GM13977 (cell line): ENCODE data around the gene TPRX1.
A peak's percentile ranks its signal among the peaks of the same experiment; 100 is the strongest.
"Not testable (repeated sequence)": the region's sequence is repeated elsewhere in the genome, so short reads cannot be mapped to it uniquely, and the experiment has no call there.

Experiments
- DNase-seq: peaks from one replicate; pipeline ENCODE4 v3.0.0; 2012; ENCODE audit warnings: low spot score
- in situ Hi-C: fragments of 300-500 bp; cut with MboI; formaldehyde crosslinking; loops from one replicate; pipeline ENCODE4 v1.12.0; 2022; ENCODE audit warnings: low sequenced_read_pairs, low pct_unique_long_range_greater_than_20kb, mixed read lengths, inconsistent platforms; ENCODE audit not compliant: unreplicated experiment
- TF ChIP-seq, protein P1 (sequence below): IDR thresholded peaks from 2 replicates; pipeline ENCODE4 v1.5.1; 2012; ENCODE audit warnings: mild to moderate bottlenecking, control low read depth; ENCODE audit not compliant: insufficient read depth; ENCODE audit errors: extremely low read depth, missing control alignments

TPRX1 gene, protein sequence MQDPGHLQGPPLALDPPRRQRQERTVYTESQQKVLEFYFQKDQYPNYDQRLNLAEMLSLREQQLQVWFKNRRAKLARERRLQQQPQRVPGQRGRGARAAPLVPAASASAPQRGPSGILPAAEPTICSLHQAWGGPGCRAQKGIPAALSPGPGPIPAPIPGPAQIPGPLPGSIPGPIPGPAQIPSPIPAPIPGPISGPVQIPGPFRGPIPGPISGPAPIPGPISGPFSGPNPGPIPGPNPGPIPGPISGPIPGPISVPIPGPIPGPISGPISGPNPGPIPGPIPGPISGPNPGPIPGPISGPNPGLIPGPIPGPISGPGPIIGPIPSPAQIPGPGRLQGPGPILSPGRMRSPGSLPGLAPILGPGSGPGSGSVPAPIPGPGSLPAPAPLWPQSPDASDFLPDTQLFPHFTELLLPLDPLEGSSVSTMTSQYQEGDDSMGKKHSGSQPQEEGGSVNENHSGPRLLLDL

DNA sequence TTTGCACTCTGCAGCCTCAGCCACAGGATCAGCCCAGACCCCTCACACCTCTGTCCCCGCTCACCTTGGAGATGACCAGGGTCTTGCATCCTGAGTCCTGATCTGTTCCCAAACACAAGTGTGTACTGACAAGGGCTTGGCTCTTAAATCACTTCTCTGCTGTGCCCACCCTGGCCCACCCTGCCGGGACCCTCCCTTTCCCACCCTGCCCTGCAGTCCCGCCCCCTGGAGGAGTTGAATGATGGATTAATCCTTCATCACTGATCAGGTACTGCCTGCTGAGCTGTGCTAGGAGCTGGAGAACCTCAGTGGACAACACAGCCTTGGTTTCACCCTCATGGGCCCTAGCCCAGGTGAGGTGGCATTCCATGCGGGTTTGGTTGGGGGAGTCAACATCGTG, at the start of gene TPRX1:
Gene TPRX1 (minus strand): TSS at position 101 of the 400 bp plus-strand sequence. CDS start 12 bp downstream, at position 89.
- DNase-seq, in situ Hi-C loops: not testable (repeated sequence)

DNA sequence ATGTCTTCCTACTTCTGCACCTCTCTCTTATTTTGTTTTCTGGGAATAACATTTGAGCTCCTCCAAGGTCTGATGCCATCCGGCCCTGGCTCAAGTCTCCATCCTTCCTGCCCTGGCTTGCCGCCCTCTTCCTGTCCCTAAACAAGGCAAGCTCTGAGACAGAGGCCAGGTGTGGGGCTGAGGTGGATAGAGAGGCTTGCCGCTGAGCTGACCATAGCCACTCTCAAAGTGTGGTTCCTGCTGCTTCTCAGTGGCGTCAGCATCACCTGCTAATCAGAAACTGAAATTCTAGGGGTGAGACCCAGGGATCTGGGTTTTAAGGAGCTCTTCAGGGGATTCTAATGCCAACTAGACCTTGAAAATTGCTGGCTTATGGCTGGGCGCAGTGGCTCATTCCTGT, 48.7 kb upstream of the TPRX1 start:
- TF ChIP-seq, protein P1, sequence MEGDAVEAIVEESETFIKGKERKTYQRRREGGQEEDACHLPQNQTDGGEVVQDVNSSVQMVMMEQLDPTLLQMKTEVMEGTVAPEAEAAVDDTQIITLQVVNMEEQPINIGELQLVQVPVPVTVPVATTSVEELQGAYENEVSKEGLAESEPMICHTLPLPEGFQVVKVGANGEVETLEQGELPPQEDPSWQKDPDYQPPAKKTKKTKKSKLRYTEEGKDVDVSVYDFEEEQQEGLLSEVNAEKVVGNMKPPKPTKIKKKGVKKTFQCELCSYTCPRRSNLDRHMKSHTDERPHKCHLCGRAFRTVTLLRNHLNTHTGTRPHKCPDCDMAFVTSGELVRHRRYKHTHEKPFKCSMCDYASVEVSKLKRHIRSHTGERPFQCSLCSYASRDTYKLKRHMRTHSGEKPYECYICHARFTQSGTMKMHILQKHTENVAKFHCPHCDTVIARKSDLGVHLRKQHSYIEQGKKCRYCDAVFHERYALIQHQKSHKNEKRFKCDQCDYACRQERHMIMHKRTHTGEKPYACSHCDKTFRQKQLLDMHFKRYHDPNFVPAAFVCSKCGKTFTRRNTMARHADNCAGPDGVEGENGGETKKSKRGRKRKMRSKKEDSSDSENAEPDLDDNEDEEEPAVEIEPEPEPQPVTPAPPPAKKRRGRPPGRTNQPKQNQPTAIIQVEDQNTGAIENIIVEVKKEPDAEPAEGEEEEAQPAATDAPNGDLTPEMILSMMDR = no peak
- no peak for DNase-seq
- in situ Hi-C loops = no loop called here

DNA sequence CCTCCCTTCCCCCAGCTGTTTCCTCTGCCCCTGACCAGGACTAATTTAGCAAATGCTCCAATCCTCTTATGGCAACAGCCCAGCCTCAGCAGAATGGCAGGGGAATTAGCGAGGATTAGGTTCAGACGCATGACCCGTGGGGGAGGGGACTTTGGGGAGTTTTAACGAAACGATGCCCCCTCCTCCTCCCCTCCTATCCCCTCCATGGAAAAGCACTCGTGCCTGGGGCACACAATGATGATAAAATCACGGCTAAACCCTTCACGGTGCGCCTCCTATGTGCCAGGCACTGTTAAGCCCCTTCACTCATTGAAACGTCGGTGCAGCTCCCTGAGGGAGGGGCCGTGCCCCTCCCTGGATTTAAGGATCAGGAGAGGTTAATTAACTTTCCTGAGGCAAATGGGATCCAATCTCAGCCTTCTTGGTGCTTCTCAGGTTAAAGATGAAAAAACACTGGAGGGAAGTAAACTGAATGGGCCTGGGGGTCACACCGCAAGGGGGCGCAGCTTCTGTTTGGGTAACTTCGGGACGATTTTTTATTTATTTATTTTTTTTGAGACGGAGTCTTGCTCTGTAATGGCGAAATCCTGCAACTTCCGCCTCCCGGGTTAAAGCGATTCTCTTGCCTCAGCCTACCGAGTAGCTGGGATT, 44.6 kb upstream of the TPRX1 start:
- DNase-seq = no peak
- in situ Hi-C loops = no loop called here
- TF ChIP-seq, protein P1 = peak; percentile 42

DNA sequence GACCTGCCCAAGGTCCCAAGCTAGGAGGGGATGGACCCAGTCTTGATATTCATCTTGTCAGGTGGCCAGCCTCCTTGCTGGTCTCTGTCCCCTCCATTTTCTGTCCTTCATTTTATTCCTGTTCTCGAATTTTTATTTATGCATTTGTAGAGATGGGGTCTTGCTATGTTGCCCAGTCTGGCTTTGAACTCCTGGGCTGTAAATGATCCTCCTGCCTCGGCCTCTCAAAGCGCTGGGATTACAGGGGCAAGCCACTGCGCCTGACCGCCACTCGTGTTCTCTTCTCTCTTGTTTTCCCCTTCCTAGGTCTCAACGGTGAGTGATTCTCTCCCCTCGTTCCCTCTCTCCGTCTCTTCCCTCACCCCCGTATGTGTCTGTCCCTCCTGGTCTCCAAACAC, 44.1 kb upstream of the TPRX1 start:
- TF ChIP-seq, protein P1 = no peak
- in situ Hi-C loops = no loop called here
- DNase-seq = no peak

DNA sequence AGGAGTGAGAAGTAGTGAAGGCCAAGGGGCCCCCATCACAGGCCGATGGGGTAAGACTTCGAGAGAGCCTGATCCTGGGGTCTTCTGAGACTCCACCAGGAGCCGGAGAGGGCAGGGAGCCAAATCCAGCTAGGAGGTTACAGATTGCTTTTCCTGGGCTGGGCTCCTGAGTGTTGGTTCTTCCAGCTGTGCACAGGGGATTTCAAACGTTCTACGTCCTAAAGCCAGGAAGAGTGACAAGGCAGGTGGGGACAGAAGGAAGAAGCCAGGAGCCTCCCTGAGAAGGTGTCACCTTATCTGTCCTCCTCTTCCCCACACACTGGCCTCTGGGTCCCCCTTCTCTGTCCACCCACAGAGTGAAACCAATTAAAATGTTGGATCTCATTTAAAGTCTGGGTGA, 38.6 kb upstream of the TPRX1 start:
- DNase-seq = no peak
- TF ChIP-seq, protein P1 = no peak
- in situ Hi-C loops = no loop called here

DNA sequence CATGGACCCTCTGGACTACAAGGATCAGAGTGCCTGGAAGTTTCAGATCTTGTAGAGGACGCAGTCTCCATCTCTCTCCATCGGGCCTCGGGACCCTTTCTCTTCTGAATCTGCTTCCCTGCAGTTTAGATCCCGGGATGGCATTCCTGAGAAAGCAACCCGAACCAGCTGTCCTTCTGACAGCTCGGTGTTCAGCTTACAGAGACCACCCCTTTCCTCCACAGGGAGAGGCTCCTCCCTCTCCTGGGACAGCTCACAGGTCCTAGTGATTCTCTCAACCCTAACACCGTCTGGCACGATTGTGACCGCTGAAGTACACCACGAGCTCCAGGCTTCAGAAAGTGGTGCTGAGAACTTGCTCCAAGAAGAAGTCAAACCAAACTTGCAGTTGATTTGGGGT, 35.6 kb upstream of the TPRX1 start:
- DNase-seq = no peak
- in situ Hi-C loops = no loop called here
- TF ChIP-seq, protein P1 = no peak

DNA sequence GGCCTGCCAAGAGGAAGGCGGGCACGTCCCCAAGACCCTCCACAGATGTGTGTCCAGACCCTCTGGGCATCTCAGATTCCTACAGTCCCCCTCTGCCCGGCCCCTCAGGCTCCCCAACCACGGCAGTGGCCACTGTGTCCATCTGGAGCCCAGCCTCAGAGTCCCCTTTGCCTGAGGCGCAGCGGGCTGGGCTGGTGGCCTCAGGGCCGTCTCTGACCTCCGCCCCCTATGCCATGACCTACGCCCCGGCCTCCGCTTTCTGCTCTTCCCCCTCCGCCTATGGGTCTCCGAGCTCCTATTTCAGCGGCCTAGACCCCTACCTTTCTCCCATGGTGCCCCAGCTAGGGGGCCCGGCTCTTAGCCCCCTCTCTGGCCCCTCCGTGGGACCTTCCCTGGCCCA, 35.1 kb upstream of the TPRX1 start:
- TF ChIP-seq, protein P1 = no peak
- no peak for DNase-seq
- in situ Hi-C loops = no loop called here
